ENCODE data around the gene VSIR.

DNA sequence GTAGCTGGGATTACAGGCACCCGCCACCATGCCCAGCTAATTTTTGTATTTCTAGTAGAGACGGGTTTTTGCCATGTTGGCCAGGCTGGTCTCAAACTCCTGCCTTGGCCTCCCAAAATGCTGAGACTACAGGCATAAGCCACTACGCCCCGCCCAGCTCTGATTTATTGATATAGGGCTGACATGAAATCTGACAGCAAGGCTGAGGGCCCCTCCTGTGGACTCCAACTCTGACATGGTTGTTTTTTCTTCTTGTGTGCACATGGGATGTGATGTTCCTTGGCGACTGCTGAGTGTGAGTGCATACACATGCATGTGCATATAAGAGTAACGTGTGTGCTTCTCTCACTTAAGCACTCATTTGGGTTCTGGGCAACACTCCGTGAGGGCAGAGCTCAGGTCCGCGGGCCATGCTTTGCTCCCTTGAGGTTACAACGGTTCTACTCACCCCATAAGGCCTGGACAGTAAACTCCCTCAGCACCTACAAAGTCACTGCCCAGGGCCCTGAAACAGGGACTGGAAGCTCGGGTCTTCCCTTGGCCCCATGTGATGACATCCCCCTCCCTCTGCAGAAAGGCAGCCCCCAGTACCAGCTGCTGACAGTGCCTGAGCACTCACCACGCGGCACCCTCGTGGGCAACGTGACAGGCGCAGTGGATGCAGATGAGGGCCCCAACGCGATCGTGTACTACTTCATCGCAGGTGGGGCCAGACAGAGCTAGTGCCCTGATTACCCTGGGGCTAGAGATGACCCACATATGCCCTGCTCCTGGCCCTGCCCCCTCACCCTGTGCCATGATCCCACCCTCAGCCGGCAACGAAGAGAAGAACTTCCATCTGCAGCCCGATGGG, 33.6 kb upstream of the VSIR start:
- no peak for TF ChIP-seq POLR2A (IDR thresholded peaks at IDR 0.05)
- TF ChIP-seq, protein P1, sequence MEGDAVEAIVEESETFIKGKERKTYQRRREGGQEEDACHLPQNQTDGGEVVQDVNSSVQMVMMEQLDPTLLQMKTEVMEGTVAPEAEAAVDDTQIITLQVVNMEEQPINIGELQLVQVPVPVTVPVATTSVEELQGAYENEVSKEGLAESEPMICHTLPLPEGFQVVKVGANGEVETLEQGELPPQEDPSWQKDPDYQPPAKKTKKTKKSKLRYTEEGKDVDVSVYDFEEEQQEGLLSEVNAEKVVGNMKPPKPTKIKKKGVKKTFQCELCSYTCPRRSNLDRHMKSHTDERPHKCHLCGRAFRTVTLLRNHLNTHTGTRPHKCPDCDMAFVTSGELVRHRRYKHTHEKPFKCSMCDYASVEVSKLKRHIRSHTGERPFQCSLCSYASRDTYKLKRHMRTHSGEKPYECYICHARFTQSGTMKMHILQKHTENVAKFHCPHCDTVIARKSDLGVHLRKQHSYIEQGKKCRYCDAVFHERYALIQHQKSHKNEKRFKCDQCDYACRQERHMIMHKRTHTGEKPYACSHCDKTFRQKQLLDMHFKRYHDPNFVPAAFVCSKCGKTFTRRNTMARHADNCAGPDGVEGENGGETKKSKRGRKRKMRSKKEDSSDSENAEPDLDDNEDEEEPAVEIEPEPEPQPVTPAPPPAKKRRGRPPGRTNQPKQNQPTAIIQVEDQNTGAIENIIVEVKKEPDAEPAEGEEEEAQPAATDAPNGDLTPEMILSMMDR (IDR thresholded peaks at IDR 0.05) = no peak

All from testis (tissue), 2 donors.